ENCODE results near the gene PSMD2.

The PSMD2 gene

DNA sequence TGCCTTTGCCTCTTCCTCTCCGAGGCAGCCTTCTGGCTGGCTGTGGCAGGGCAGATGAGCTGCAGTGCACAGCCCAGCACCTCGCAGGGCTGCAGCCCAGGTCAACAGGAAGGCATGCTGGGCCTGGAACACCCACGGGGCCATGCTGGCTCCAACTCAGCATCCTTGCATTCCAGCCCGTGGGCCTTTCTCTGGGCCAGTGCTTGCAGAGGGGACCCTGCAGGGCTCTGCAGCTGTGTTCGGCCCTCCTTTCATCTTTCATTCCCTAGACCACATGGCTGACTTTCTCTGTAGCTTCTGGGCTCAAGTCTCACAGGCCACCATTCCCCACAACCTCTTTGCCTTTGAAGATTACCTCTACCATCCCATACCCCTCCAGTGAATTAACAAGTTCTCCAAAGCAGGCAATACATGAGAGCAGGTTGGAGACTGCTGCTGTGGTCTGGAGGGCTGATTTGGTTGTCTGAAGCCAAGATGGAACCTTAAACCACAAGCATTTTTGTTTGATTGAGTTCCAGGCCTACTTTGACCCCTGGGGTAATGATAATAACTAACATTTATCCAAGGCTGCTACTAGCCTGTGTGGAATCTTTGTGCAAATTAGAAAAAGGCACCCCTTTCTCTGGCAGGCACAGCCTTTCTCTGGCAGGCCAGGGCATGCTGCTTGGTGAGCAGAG, 44.3 kb downstream of the PSMD2 start:
- DNase-seq: no peak

DNA sequence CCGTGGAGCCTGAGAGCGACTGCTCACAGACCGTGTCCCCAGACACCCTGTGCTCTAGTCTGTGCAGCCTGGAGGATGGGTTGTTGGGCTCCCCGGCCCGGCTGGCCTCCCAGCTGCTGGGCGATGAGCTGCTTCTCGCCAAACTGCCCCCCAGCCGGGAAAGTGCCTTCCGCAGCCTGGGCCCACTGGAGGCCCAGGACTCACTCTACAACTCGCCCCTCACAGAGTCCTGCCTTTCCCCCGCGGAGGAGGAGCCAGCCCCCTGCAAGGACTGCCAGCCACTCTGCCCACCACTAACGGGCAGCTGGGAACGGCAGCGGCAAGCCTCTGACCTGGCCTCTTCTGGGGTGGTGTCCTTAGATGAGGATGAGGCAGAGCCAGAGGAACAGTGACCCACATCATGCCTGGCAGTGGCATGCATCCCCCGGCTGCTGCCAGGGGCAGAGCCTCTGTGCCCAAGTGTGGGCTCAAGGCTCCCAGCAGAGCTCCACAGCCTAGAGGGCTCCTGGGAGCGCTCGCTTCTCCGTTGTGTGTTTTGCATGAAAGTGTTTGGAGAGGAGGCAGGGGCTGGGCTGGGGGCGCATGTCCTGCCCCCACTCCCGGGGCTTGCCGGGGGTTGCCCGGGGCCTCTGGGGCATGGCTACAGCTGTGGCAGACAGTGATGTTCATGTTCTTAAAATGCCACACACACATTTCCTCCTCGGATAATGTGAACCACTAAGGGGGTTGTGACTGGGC, 45.7 kb downstream of the PSMD2 start:
- DNase-seq: no peak

DNA sequence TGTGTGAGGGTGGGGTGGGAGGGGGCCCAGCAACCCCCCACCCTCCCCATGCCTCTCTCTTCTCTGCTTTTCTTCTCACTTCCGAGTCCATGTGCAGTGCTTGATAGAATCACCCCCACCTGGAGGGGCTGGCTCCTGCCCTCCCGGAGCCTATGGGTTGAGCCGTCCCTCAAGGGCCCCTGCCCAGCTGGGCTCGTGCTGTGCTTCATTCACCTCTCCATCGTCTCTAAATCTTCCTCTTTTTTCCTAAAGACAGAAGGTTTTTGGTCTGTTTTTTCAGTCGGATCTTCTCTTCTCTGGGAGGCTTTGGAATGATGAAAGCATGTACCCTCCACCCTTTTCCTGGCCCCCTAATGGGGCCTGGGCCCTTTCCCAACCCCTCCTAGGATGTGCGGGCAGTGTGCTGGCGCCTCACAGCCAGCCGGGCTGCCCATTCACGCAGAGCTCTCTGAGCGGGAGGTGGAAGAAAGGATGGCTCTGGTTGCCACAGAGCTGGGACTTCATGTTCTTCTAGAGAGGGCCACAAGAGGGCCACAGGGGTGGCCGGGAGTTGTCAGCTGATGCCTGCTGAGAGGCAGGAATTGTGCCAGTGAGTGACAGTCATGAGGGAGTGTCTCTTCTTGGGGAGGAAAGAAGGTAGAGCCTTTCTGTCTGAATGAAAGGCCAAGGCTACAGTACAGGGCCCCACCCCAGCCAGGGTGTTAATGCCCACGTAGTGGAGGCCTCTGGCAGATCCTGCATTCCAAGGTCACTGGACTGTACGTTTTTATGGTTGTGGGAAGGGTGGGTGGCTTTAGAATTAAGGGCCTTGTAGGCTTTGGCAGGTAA, 46.5 kb downstream of the PSMD2 start:
- no peak for DNase-seq

DNA sequence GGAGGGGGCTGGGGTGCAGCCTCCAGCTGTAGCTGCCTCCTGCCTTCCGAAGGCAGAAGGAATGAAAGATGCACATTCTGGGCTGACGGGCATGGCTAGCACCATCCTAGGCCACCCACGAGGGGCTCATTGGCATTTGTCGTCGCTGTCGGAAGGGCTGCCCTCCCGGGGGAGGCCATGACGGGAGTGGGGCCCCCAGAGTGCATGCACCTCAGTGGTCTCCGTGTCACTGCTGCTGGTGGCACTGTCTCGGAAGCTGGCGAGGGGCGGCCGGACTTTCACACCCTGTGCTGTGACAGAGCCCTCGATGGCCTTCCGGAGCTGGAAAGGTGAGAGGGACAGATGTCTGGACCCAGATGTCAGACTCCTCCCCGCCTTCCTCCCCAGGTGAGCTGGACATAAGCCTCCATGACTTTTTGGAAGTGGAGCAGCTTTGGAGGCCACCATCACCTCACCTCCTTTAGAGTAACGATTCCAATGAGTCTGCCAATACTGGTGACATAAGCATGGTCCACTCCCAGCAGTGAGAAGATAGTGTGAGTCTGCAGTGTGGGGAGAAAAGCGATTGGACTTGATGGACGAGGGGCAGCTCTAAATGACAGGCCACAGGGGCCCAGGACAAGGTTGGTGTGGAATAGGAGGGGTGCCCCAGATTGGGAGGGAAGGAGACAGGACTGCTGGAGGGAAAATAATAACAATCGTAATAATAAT, 47.6 kb downstream of the PSMD2 start:
- no peak for DNase-seq

DNA sequence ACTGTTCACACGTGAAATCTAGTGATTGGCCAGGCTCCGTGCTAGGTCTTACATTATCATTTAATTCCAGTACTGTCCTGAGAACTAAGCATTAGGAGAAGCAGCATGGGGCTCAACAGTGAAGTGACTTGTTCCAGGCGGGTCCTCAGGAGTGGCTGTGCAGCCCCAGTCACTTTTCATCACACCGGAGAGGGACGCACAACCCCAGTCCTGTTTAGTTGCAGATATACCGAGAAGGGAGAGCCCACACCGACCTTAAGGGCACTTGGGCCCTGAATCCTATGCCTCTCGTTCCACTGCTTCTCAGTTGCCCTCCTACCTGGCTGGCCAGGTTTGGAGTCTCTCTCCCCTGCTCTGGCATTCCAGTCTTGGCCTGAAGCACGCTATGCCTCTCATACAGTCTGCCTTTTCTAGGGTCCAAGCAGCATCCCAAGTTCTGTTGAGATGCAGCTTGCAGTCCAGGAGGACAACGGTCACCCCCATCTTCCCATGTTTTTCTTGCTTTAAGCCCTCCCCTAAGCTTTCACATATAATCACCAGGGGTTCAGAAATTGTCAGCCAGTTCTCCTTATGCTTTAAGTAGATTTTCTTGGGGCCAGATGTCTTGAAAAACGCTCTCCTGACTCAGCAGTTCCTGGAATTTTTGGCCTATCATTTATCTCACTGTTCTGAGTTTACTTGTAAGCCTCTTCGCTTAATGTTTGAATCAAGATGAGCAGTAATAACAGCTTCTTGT, 48.4 kb downstream of the PSMD2 start:
- no peak for DNase-seq

DNA sequence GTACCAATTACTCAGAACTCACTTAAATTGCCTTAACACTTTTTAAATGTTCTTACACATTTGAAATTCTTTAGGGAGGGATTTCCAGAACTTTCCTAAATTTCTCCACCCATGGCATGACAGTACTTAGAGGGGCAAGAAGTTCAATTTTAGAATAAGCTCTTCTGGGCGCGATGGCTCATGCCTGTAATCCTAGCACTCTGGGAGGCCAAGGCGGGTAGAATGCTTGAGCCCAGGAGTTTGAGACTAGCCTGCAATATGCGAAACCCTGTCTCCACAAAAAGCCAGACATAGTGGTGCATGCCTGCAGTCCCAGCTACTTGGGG, 49.0 kb downstream of the PSMD2 start:
- DNase-seq: no peak

DNA sequence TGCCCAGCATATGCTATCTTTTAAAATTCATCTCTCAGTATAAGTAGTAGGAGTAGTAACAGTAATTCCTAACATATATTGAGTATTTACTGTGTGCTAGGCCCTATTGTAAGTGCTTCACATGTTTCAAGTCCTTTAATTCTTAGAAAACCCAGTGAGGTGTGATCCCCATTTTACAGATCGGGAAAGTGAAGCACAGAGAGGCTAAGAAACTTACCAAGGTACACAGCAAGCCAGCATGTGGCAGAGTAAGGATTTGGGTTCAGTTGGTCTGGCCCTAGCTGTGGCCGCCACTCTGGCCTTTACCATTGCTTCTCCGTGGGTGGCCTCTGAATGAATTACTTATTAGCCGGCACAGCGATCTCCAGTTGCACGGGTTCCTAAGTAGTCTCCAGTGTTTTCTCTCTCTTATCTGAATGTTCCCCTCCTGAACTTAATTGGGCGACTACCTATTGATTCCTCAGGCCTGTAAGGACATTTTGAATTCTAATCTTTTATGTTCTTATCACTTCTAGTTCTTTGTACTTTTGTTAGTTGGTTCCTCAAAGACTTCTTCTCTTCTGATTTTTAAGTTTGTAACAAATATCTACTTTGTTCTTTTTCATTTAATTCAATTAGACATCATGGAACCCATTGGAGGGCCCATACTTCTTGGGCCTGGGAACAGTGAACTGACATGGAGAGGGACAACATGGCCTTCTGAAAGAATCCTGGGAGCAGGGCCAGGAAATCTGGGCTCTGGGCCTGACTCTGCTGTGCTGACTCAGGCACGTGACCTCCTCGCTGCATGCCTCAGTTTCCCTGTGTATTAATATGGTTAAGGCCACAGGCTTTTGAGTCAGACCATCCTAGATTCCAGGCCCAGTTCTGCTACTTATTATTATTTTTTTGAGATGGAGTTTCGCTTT, 50.8 kb downstream of the PSMD2 start:
- DNase-seq: no peak

DNA sequence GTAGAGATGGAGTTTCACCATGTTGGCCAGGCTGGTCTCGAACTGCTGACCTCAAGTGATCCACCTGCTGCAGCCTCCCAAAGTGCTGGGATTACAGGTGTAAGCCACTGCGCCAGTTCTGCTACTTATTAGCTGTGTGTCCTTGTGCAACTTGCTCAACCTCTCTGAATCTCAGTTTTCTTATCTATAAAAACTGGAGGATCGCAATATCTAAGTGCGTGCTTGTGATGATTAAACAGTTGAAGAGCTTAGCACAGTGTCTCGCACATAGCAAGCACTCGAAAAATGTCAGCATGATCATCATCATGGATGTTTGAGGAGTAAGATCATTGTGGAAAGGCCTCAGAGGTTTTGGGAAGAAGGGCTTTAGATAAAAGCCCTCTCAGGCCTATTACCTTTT, 51.6 kb downstream of the PSMD2 start:
- no peak for DNase-seq

DNA sequence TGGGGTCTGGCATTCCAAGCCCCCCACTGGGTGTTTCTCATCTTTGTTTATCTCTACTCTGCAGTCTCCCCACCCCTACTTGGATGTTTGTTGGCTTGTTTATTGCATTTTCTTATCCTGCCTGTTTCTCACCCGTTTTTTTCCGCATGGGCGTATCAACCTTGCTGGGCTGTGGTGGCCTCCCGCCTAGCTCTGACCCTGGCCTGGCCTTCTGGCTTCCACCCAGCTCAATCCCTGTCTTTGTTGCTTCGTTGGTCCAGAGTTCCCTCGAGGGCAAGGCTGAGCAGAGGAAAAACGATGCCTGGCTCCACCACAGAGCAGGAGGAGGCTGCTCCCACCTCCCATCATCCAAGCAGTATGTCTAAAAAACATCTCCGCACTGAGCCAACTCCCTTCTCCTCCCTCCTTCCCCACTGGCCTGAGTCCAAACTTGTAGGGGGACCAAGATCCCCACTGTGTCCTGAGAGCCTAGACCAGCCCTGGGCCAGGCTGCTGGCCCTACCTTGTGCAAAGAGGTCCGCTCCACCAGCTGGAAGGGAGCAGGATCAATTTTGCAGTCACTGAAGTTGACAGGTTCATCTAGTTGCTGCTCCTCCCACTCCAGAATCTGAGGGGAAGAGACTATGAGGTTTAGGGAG, 52.6 kb downstream of the PSMD2 start:
- DNase-seq: no peak

DNA sequence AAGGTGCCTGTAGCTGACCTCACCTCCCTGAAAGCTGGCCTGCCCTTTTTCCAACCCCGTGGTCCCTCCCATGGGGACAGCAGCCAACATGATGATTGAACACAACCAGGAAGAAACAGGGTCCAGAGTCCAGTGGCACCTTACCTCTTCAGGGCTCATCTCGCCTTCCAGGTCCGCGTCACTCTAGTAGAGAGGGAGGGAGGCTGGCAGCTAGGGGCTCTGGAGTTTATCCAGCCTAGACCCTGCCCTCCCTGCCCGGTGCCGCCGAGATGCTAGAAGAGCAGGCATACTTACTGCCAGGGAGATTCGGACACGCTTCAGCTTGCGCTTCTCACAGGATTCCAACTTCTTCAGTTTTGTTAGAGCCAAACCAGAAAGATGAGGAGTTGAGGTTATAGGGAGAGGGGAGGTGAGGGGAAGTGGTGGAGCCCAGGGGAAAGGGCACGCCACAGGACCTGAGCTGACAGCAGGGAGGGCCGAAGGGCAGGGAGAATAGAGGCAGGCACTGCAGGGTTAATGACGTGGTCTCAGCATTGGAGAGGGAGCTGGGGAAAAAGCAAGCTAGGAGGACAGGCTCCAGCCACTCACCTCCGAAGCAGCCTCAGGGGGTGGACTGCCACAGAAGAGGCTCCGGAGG, 53.2 kb downstream of the PSMD2 start:
- no peak for DNase-seq

DNA sequence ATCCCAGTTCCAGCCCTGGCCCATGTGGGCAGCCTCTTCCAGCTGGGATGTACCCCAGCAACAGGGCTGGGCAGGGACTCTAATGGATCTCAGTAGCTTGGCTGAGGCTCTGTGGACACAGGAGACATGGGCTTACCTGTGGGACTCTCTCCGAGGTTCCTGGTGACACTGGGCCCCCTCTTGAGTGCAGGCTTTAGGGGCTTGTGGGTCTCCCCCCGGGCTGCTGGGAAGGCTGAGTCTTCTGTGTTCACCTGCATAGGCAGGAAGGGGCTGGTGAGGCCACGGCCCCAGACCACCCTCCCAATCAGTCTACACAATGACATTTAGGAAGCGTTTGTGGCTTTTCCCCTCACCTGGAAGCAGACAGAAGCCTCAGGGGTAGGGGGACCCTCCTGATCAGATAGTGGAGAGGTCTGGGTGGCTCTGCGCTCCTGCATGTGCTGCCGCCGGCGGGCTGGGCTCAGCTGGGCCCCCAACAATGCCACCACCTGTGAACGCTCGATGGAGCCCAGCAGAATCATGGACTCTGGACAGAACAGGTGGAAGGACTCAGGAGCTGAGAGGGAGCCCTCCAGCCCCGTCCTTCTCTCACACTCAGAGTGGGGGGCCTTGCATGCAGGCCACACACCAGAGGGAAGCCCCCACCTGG, 54.0 kb downstream of the PSMD2 start:
- no peak for DNase-seq

DNA sequence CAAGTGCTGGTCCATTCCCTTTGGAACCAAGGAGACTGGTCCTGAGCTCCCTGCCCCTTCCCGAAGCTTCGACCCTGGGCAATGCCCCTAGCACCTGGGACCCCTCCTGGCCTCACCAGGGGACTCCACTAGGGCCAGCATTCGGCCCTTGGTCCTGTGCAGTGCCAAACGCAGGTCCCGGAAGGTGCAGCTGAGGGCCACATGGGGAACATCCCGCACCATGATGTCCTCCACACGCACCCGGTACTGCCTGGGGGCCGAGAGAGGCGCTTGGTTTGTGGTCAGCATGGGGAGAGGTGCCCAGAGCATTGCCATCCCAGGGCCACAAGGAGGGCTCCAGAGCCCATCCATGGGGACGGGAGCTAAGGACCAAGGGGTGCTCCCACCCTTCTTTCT, 54.5 kb downstream of the PSMD2 start:
- DNase-seq: no peak

DNA sequence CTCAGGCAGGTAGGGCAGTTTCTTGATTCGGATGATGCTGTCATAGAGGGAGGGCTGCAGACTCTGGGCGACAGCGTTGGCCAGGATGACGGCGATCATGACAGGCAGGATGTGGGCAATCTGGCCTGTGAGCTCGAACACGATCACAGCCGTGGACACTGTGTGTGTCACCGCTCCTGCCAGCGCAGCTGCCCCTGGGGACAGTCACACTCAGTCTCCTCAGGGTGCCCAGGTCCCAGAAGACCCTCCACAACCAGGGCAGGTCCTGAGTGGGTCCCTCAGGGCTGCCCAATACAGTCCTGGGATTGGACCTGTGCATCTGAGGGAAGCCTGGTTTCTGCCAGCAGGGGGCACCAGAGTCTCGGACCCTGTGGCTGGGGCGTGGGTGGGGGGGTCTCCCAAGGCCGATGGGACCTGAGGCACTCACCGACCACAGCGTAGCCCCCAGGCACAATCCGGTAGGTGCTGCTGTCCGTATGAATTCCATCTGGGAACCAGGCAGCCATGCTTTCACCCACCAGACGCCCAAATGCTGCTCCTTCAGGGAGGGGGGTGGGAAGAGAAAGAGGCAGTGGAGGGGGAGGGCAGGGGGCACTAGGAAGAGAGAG, 55.2 kb downstream of the PSMD2 start:
- DNase-seq: peak; percentile 71

DNA sequence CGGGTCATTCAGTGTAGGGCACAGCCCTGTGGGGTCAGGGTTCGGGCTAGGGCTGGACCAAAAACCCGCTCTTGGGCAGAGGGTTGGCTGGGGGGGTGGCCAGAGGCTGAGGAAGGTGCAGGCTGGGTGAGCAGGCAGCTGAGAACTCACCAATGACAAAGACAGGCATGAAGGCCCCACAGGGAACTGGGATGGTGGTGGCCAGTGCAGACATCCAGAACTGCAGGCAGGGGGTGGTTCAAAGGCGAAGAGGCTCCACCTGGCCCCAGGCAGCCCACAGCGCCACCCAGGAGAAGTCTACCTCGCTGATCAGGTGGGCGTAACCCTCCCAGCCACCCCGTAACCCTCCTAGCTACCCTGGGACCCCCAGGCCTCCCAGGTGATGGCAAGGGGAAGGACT, 55.7 kb downstream of the PSMD2 start:
- no peak for DNase-seq

DNA sequence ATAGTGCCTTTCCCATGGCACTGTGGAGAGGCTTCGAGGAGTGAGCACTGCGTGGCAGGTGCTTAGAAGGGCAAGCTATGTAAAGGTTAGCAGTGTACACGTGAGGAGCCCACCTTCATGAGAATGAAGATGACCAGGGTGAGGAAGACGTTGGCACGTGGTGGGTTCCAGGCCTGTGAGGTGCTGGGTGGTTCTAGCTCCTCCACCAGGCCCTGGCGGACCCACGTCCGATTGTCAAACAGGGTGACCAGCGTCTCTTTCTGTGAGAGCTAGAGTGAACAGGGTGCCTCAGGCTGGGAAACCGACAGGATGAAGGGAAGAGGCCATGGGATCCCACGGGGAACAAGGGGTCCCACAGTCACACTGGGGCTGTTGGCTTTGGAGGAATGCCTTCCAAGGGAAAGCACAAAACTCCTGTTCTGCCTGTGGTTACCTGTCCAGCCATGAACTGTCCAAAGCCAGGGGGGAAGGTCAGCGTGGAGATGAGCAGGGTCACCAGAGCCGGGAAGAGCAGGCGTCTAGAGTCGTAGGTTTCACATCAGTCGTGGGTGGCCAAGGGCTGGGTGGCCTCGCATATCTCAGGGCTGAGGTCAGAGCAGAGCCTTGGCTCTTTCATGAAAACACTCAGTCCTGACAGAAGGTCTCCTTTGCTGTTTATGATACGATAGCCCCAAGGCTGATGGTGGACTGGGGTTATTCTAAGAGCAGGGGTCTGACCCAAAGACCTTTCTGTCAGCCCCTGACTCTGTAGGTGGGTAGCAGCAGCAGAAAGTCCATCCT, 56.4 kb downstream of the PSMD2 start:
- no peak for DNase-seq

DNA sequence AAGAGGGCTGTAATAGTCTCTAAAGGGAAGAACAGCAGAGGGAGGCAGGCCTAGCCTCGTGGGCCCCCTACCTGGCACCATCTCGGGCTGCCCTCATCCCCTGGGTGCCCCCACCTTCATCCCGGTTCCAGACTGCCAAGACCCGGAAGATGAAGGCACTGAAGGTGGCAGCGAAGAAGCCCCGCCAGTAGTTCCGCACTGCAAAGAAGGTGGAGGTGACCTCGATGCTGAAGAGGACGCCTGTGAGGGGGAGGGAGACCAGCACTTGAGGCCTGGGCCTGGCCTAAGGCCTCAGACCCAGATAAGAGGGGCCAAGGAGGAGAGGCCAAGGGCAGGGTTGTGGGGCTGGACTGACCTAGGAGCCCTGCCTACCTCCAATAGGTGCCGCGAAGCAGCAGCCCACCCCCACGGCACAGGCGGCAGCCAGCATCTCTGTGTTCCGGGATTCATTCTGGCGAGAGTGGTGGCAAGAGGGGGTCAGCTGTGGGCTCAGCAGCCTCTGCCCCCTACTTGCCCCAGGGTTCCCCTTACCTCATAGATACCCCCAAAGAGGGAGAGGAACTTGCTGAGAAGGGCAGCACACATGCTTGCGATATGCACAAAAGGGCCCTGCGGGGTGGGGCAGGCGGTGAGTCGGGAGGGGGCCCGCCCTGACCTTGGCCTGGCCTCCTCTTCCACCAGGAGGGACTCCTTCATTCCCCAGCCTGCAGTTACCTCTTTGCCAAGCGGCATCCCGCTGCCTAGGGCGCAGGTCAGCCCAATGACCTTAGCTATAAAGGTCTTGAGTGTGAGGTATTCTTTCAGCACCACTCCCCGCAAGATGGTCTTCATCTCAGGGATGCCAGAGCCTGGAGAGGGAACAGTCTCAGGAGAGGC, 58.4 kb downstream of the PSMD2 start:
- no peak for DNase-seq

DNA sequence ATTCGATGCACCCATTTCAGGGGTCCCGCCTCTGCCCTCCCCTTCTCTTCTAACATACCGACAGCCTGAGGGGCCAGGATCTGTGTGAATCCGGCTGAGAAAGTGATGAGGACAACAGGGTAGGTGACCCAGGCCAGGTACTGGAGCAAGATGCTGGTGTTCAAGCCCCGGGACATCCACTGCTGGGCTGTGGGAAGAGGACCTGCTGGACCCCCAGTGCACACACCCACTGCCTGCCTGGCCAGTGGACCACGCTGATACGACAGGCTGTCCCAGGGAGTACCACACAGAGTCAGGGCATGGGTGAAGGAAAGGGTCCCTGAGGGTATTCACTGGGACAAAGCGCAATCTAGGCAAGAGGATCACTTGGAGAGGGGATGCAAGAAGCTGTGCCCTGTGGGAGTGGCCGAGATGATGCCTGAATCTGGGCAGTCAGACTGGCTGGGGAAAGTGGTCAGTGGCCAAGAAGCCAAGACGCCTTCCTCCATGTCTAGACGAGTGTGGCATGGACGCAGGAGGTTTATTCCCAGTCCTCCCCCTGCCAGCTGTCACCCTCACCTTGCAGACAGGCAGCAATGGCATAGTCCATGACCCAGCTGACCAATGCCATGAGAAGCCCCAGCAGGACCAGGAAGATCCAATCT, 59.2 kb downstream of the PSMD2 start:
- DNase-seq: no peak

Measured in CD4-positive, alpha-beta T cell treated with Interleukin-12 subunit alpha and Interleukin-12 subunit beta, for 1 hour (primary cell).